ENCODE measurements around the gene OR10H4.
"Not testable (repeated sequence)": the region's sequence is repeated elsewhere in the genome, so short reads cannot be mapped to it uniquely, and the experiment has no call there.

Gene OR10H4

GRCh38 chr19:15944401-15944800 is 4.4 kb upstream of the OR10H4 start:
- no peak for DNase-seq

- no peak for DNase-seq
These were observed 3.5 kb upstream of the OR10H4 start for GRCh38 chr19:15945301-15945700.

- no peak for DNase-seq
These were observed 6.0 kb downstream of the OR10H4 start for GRCh38 chr19:15954820-15955219.

- no peak for DNase-seq
These were observed 13.5 kb downstream of the OR10H4 start for GRCh38 chr19:15962319-15962718.

GRCh38 chr19:15964231-15964630 is 15.4 kb downstream of the OR10H4 start:
- no peak for DNase-seq

- DNase-seq, result no peak
These were observed 22.5 kb downstream of the OR10H4 start for GRCh38 chr19:15971224-15971780.

- not testable (repeated sequence) for DNase-seq
These were observed 23.2 kb downstream of the OR10H4 start for GRCh38 chr19:15972043-15972442.

GRCh38 chr19:15974856-15975255 is 26.0 kb downstream of the OR10H4 start:
- no peak for DNase-seq

GRCh38 chr19:15976836-15977689 is 28.3 kb downstream of the OR10H4 start:
- no peak for DNase-seq

GRCh38 chr19:15977690-15978089 is 28.9 kb downstream of the OR10H4 start:
- DNase-seq, result no peak

- DNase-seq, result no peak
These were observed 30.5 kb downstream of the OR10H4 start for GRCh38 chr19:15979293-15979692.

- not testable (repeated sequence) for DNase-seq
These were observed 37.0 kb downstream of the OR10H4 start for GRCh38 chr19:15985831-15986230.

GRCh38 chr19:15986701-15987100 is 37.9 kb downstream of the OR10H4 start:
- DNase-seq, result no peak

- no peak for DNase-seq
These were observed 41.1 kb downstream of the OR10H4 start for GRCh38 chr19:15989889-15990288.

- no peak for DNase-seq
These were observed 42.8 kb downstream of the OR10H4 start for GRCh38 chr19:15991602-15992001.

- no peak for DNase-seq
These were observed 43.2 kb downstream of the OR10H4 start for GRCh38 chr19:15992014-15992413.

GRCh38 chr19:15995536-15995935 is 46.7 kb downstream of the OR10H4 start:
- DNase-seq, result no peak

- no peak for DNase-seq
These were observed 49.4 kb downstream of the OR10H4 start for GRCh38 chr19:15998166-15998565.

Data from NCI-H1436 (cell line).